ENCODE data around the gene TENM4.

Gene TENM4

DNA sequence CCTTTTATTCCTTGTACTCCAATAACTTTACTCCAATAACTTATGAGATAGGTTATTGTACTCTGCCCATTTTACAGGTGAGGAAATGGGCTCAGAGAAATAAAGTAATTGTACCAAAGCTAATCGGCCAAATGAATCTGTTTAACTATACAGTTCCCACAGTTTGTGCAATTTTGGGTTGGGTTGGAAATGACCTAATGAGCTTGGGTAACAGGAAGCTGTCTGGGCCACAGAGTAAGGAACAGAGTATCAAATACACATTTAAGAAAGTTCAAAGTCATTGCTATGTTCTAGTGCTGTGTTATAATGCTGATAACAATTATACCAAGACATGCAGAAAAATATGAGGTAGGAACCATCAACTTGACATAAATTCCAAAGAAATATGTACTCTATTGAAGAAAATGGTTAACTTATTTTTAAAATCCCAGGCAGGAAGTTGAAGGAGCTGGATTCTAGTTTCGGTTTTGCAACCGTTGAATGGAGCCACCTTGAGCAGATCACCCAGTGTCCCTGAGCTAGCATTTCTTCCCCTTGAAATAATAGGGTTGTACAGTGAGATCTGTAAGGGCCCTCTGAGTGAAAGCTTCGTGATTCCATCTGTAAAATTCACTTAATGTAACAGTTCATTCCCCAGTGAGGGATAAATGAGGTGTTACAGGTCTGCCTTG lies 505.3 kb downstream of the TENM4 start:
- DNase-seq (ENCODE audit: low read depth in 2 of 2) = no peak

DNA sequence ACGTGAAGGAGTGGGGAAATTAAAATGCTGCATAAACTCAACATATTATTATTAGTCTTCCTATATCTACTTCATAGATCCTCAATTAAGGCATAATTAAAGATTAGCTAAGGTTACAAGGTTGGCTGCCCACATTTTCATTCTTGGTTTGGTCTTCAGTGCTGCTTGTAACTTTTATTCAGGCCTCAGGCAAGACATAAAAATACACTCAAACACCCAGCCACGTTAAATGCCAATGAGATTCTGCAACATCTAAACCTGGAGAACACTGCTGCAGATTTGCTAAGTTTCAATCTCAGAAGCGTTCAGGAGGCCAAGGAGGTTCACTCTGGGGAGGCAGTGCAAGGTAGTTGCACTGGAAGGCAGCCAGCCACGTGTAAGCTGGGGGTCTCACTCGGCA lies 507.5 kb downstream of the TENM4 start:
- DNase-seq (ENCODE audit: low read depth in 2 of 2) = no peak

DNA sequence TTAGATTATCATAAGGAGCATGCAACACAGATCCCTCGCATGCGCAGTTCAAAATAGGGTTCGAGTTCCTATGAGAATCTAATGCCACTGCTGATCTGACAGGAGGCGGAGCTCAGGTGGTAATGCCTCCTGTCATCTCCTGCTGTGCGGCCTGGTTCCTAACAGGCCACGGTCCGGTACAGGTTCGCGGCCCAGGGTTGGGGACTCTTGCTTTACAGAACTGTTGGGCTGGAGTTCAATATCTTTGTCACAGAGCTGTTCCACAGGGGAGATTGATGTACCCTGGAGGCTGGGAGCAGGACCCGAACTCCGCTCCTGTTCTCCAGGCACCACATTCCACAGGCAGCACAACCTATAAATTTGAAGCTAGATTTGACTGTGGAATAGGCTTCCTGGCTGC lies 508.1 kb downstream of the TENM4 start:
- DNase-seq (ENCODE audit: low read depth in 2 of 2) = no peak

DNA sequence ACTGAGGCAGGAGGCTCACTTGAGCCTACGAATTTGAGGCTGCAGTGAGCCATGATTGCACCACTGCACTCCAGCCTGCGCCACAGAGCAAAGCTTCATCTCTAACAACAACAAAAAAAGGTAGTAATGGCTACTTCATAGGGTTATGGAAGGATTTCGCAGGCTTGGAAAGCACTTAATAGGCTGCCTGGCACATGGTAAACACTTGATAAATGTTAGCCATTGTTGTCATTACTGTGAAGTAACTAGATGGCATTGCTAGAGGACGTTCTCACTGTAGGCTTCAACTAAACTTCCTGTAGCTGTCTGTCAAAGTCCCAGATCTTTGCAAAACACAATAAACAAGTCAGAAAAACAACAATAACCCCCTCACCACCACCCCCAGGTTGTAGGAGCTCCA lies 508.9 kb downstream of the TENM4 start:
- DNase-seq (ENCODE audit: low read depth in 2 of 2) = no peak

DNA sequence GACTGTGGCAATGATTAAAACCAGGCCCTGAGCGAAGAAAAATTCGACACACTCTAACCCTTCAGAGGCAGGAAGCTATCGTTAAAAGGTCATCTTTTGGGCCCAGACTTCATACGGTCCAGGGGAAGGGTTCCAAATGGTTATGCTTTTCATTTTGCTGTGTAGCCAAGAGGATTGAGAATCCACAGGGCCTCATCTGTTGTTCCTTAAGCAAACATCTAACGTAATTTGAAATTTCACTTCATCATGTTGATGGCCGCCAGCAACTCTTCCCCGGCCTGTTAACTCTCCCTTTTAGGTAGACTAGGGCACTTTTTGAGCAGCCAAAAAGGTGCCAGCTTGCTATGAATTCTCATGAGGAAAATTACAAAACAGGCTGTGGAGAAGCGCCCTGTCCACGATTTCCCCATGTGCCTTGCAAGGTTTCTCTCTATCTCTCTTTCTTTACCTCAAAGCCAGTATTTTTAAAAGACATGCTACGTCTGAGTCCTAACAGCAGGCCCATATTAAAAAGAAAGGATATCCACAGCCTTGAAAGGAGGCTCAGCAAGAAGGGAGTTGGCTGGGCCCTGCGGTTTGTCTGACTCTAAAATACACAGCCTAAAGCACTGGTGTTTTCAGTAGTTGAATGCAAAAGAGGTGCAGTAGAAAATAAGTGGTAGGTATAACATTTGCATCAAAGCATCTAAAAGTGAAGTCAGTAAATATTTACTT lies 509.9 kb downstream of the TENM4 start:
- DNase-seq (ENCODE audit: low read depth in 2 of 2) = no peak

DNA sequence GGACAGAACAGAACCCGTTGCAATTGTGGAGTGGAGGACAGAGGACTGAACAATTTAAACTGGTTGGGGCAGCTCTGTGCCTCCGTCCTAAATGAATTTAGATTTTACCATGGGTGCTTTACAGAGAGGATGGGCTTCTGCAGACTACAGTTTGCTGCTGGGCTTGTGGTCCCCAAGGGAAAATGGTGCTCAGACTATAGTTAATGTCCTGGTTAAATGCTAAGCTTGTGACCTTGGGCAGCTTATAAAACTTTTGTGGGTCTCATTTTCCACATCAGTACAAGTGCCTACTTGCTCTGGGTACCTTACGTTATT lies 511.0 kb downstream of the TENM4 start:
- no peak for DNase-seq (ENCODE audit: low read depth in 2 of 2)

DNA sequence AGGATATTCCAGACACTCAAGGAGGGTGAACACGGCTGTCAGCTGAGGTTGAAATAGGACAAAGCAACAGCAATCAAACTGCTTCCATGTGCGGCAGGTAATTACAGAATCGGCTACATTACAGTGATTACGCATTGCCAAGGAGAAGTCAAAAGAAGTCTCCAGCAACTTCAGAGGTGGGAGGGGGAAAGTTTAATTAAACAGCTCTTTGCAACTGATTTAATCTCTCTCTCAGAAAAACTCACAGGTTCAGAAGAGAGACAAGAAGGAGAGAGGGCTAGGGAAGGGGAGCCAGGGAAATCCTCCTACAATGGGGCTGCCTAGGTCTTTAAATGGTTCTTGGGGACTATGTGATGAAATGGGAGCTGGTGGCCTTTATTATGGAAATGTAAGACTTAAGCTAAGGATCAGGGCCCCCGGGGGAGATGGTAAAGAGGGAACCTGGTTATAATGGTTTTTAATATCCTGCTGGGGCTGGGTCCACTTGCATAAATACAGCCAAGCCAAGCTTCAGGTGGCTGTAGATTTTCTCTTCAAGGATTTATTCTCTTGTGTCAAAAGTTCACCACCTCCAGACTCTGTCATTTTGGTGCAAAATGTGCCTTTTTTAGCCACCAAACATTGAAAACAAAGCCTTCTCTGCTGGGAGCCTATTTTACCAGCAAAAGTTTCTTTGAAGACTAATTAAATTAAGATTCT lies 511.5 kb downstream of the TENM4 start:
- DNase-seq (ENCODE audit: low read depth in 2 of 2) = no peak

DNA sequence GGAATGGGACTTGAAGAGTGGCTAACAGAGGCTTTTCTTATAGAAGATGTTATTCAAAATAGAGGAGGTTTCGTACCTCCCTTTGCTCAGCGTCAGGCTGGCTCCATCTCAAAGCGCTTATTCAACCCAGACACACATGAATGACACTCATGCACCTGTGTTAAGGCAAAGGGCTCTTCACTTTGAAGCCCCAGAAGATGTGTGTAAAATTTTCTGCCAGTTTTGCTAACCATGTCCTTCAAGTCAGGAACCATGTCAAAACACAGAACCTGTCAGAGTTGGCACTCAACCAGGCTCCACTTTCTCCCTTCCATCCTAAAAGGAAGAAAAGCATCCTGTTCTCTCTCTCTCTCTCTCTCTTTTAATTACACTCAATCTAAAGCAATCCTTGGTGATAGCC lies 513.3 kb downstream of the TENM4 start:
- DNase-seq (ENCODE audit: low read depth in 2 of 2) = no peak

DNA sequence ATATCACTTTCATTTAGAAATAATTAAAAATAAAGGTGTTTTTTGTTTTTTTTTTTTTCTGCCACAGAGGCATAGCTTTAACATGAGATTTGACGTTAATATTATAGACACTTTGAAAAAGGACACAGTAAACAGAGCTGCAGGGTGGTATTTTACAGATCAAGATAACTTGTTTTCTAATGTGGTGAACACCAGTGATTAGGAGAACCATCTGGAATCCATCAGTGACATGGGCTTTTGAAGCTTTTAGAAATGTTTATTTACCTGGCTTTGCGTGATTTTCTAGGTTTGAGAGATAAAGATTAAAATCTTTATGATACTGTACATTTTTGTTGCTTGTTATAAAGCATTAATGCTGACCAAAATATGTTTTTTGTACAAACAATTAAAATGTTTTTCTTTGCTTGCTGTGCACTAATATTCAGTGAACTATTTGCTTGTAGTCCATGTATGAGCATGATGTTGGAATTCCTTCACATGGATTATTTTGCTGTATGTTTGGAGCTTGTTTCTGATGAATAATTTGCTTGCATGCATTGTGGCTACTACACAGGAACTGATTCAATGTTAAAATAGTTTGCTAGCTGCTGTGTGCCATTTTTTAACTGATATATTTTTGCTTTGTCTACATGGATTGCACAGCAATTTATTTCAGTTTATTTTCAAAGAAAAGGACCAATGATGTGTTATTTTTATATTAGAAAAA lies 514.0 kb downstream of the TENM4 start:
- DNase-seq (ENCODE audit: low read depth in 2 of 2) = no peak

DNA sequence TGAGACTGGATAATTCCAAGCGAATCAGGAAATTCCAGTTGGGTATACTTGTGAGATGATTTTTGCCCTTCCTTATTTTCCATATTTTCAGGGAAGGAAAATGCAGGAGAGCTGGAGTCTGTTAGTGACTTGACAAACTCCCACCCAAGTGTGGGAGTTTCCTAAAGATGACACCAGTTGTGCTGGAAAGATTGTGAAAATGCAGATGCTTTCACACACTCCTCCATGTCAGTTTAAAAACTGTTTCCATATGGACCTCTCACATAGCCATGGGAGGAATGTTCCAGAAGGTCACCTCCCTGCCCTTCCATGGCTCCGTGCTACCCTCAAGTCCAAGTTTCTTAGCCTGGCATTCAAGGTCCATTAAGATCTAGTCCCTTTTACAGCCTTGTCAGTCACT lies 515.4 kb downstream of the TENM4 start:
- DNase-seq (ENCODE audit: low read depth in 2 of 2) = no peak

DNA sequence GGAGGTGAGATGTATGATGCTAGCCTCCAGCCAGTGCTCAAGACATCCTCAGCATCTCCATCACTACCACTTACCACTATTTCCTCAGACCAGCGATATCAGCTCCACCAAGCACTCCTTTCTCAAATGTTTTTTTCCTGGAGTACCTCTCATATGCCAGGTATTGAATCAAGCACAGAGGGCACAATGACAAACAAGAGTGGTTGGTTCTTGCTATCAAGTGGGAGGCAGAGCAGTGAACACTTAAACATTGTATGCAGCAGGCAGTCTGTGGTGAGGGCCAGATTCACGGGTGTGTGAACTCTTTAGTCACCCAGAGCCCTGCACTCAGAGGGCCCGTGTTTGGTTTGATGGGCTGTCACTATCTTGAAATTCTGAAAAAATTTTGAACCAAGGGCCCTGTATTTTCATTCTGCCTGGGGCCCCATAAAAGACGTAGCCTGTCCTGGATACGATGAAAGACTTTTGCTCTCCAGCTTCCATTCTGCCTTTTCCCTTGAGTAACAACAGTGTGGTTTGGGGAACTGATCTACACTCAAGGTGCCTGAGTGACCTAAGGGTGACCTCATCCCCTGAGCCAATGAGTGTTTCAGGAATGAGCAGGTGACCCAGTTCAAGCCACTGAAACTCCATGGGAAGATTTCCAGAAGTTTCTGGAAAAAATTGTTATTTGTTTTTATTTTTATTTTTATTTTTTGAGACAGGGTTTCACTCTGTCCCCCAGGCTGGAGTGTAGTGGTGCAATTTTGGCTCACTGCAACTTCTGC lies 517.8 kb downstream of the TENM4 start:
- no peak for DNase-seq (ENCODE audit: low read depth in 2 of 2)

DNA sequence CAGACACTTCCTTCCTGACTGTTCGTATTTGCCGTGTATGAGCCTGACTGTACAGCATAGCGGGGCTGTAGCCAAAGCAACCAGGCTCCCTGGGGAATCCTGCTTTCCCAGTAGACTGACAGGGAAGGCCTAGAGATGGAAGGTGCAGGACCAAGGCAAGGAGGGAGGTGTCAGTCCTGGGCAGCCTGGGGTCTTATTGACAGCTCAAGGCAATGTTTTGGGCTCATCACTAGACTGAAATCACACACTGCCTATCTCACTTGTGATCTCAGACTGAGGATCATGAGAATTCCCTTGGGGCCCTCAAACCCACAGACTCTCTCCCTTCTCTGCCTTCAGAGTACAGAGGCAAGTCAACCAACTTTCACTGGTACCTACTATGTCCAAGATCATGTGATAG lies 519.3 kb downstream of the TENM4 start:
- no peak for DNase-seq (ENCODE audit: low read depth in 2 of 2)

DNA sequence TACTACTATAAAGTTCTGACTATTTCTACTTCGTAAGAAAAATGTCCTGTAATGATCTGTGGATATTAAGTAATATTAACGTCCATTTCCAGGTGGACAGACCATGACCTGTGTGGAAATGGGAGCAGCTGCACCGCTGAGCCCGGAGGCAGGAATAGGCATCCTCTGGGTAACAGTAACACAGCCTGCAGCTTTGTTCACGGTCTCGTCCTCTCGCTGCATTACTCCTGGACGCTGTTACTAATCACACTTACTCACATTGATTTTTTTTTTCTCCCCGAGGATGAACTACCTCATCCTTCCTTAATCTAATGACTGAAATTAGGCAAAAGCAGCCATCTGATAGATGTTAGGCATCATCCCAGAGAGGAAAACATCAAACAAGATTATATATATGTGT lies 520.5 kb downstream of the TENM4 start:
- no peak for DNase-seq (ENCODE audit: low read depth in 2 of 2)

DNA sequence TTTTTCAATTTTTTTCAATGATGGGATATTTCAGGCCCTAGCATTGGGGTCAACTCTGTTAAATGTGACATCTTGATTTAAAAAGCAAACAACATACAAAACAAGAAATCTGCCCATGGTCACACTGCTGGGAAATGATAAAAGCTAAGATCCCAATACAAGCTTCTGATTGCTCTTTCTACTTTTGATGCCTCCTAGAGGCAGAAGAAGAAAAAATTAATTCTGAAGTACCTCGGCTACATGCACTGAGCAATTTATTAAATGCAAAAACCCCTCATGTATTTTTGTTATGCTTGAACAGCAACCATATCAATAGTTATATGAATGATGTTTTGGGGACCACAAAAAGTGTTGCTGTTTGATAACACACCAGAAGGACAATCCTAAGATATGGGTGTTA lies 524.1 kb downstream of the TENM4 start:
- no peak for DNase-seq (ENCODE audit: low read depth in 2 of 2)

DNA sequence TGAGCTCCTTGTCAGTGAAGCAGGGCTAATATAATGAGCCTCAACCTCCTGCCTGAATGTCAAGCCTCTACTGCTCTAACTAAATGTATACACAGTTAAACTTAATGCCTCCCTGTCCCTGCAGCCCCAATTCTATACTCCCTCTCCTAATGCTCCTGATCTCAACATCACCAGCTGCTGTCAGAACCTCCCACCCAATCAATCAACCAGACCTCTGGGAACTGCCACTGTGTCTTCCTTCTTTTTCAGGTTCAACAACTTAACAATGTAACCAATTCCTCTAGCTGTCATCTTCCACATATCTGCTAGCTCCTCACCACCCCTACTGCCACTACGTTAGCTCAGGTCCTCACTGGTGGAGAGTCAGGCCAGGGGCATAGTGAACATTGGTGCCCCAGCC lies 526.3 kb downstream of the TENM4 start:
- DNase-seq (ENCODE audit: low read depth in 2 of 2) = no peak

DNA sequence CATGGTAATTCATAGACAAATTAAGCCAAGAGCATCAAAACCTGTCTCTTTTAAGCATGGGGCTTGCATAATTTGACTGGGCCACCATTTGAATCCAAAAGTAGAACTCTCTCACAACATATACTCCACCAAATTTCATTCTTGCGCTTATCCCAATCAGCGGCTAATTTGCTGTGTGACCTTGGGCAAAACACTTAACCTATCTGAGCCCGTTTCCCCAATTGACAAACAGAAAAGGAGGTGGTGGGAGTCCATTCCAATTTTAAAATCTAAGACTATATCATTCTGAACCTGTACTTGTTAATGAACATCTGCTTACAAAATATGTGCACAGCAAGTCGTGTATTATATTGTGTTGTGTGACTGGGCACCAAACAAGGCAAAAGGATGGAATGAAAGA lies 528.1 kb downstream of the TENM4 start:
- no peak for DNase-seq (ENCODE audit: low read depth in 2 of 2)

DNA sequence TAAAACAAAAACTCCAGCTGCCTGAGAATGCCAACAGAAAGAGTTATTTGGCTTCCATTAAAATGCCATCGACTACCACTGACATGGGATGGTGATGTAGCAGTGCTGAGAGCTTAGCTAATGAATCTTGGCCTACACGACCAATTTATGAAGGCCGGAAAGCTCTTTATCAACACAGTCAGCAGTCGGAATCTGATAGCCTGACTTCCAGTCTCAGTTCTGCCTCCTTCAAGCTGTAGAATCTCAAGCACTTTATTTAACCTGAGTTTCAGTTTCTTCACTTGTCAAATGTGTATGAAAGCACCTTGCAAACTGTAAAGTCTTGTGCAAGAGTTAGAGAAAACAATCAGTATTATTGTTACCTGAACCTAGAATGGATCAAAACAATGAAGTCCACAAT lies 530.5 kb downstream of the TENM4 start:
- no peak for DNase-seq (ENCODE audit: low read depth in 2 of 2)

DNA sequence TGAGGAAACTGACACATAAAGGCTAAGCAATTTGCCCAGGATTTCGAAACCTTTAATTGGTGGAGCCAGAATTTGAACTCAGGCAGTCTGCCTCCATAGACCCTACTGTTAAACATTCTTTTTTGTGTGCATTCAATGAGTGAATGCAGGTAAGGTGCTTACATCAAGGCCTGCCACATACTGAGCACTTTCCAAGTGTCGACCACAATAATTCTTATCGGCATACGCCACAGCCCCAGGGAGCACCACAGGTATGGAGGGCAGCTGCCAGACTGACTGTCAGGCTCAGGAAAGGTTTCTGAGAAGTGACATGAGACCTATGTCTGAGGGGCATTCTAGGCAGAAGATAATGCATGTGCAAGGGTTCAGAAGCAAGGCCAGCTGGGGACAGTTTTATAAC lies 531.4 kb downstream of the TENM4 start:
- DNase-seq (ENCODE audit: low read depth in 2 of 2) = no peak

DNA sequence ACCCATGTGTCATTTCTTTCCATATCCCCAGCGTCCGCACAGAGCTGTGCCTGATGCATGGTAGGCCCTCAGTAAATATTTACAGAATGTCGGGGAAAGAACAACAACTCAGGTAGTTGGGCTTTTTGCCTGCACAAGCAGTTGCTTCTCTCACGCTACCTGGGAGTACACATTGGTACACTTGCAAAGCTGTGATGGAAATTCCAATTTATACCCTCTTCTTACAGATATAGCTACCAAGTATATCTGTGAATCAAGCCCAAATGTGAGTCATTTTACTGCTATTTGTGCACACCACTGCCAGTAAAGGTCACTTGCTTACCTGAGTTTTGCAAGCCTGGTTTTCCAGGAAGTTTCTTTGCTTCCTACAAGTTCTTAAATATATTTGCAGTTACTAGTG lies 533.2 kb downstream of the TENM4 start:
- no peak for DNase-seq (ENCODE audit: low read depth in 2 of 2)

DNA sequence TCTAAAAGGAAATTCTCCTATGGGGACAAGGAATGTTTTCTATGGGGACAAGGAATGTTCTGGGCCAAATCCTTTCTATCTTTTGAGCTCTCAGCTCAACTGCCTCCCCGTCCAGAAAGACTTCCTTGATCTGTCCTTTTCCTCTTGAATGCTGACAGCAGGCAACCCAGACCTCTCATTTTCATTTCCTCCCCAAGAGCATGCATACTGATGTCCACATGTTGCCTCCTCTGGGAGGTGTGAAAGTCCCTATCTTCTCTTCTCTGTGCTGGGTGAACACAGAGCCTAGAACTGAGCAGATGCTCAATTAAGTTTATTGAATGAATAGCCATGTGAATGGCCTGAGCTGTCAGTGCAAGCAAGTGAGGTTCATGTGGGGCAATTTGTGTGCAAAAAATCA lies 534.3 kb downstream of the TENM4 start:
- no peak for DNase-seq (ENCODE audit: low read depth in 2 of 2)

DNA sequence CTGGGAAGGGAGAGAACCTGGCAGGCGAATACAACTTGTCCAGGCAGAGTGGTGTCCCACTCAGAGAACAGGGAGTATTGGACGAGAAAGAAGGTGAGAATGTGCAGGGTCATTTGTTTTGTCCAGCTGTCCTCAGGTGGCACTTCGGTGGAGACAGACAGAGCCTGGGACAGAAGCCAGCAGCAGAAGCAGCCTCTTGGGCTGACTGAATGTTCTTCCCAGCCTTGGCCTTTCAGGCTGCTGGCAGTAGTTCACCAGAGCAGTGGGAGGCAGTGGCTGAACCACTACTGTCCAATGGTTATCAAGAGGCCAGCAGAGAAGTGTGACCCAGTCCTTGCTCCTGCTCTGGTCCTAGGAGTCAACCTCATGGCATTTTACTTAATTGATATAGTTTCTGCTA lies 535.1 kb downstream of the TENM4 start:
- DNase-seq (ENCODE audit: low read depth in 2 of 2) = no peak
